HepG2 (cell line): Measurements from ENCODE around the gene RPL18. TPM values are rescaled to one million over a fixed set of nuclear protein-coding genes. Genes with fewer than 3 reads are reported as not detected.
A peak's percentile ranks its signal among the peaks of the same experiment; 100 is the strongest.

Experiments
- FOSL2 ChIP-seq: sonication (generic); formaldehyde crosslinking; IDR thresholded peaks from 2 replicates; pipeline ENCODE4 v1.4.0; 2020; ENCODE audit warnings: missing genetic modification reagents
- FOXK2 ChIP-seq: fragments of 450-650 bp; IDR thresholded peaks from 2 replicates; pipeline ENCODE4 v1.6.1; 2016
- PITX1 ChIP-seq: sonication (generic); formaldehyde crosslinking; IDR thresholded peaks from 2 replicates; pipeline ENCODE4 v1.5.1; 2020; ENCODE audit warnings: mild to moderate bottlenecking, missing genetic modification reagents
- SRSF1 ChIP-seq: fragments of 200-400 bp; formaldehyde crosslinking; optimal IDR thresholded peaks from 2 replicates; pipeline ENCODE3; 2017; ENCODE audit warnings: mild to moderate bottlenecking, low read depth, low read length, moderate library complexity
- SRSF9 ChIP-seq: fragments of 200-400 bp; formaldehyde crosslinking; IDR thresholded peaks from 2 replicates; pipeline ENCODE4 v1.6.1; 2018; ENCODE audit warnings: borderline replicate concordance, mild to moderate bottlenecking, low read depth, low read length; ENCODE audit not compliant: insufficient read depth, poor library complexity, severe bottlenecking
- TEAD3 ChIP-seq: optimal IDR thresholded peaks from 2 replicates; pipeline ENCODE3; 2016; ENCODE audit warnings: borderline replicate concordance
- ZFP37 ChIP-seq: sonication (generic); formaldehyde crosslinking; IDR thresholded peaks from 2 replicates; pipeline ENCODE4 v1.4.0; 2020; ENCODE audit warnings: missing genetic modification reagents, borderline replicate concordance
- ZNF142 ChIP-seq: sonication (generic); formaldehyde crosslinking; IDR thresholded peaks from 2 replicates; pipeline ENCODE4 v1.4.0; 2020; ENCODE audit warnings: missing genetic modification reagents
- ZNF350 ChIP-seq: sonication (generic); formaldehyde crosslinking; IDR thresholded peaks from 2 replicates; pipeline ENCODE4 v1.4.0; 2020; ENCODE audit warnings: mild to moderate bottlenecking, low read depth, missing genetic modification reagents, borderline replicate concordance
- ZNF414 ChIP-seq: sonication (generic); formaldehyde crosslinking; IDR thresholded peaks from 2 replicates; pipeline ENCODE4 v1.5.0; 2020; ENCODE audit warnings: missing genetic modification reagents
- ZNF605 ChIP-seq: sonication (generic); formaldehyde crosslinking; IDR thresholded peaks from 2 replicates; pipeline ENCODE4 v1.8.0; 2022; ENCODE audit warnings: mild to moderate bottlenecking, missing genetic modification reagents
- polyA plus RNA-seq, 8 experiments: library from polyadenylated mRNA; depleted of rRNA in 3 of 8; stranded (reverse) in 7 of 8; unstranded in 1 of 8; fragments of >200 nt; fragmentation: Illumina TruSeq in 4 of 8; extraction: Trizol in 4 of 8; gene quantifications; 2 replicates each; pipeline versions ENCODE4 v1.2.1 to v1.2.3, GENCODE V29; 2011 to 2016; ENCODE audit warnings: low read depth in 4 of 8, missing spikeins in 1 of 8, mixed read lengths in 1 of 8; ENCODE audit not compliant: insufficient read depth in 1 of 8
- total RNA-seq, 5 experiments: library from RNA; depleted of rRNA; stranded (reverse); fragments of >200 nt; fragmentation: Illumina TruSeq; extraction: Trizol; gene quantifications; 2 replicates each; pipeline ENCODE4 v1.2.3, GENCODE V29; 2016; ENCODE audit warnings: low read depth in 1 of 5
- TF ChIP-seq, protein P1 (sequence below): sonication (generic); formaldehyde crosslinking; IDR thresholded peaks from 2 replicates; pipeline ENCODE4 v1.4.0; 2020; ENCODE audit warnings: missing genetic modification reagents

RPL18 gene
- total and polyA plus RNA-seq, 2 of the 13 experiments (the other 11 are each of a cell fraction or from before 2014, with no cell fraction given), result 1,485 to 1,639 TPM

GRCh38 chr19:48608798-48609263 lies 10.1 kb downstream of the RPL18 start (continued):
- TF ChIP-seq, protein P1, sequence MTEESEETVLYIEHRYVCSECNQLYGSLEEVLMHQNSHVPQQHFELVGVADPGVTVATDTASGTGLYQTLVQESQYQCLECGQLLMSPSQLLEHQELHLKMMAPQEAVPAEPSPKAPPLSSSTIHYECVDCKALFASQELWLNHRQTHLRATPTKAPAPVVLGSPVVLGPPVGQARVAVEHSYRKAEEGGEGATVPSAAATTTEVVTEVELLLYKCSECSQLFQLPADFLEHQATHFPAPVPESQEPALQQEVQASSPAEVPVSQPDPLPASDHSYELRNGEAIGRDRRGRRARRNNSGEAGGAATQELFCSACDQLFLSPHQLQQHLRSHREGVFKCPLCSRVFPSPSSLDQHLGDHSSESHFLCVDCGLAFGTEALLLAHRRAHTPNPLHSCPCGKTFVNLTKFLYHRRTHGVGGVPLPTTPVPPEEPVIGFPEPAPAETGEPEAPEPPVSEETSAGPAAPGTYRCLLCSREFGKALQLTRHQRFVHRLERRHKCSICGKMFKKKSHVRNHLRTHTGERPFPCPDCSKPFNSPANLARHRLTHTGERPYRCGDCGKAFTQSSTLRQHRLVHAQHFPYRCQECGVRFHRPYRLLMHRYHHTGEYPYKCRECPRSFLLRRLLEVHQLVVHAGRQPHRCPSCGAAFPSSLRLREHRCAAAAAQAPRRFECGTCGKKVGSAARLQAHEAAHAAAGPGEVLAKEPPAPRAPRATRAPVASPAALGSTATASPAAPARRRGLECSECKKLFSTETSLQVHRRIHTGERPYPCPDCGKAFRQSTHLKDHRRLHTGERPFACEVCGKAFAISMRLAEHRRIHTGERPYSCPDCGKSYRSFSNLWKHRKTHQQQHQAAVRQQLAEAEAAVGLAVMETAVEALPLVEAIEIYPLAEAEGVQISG (CRISPR knock-in tag), result peak; percentile 95
- 0 out of 2 replicates have a peak, but pooled peaks have one; percentile 34 for TF ChIP-seq ZNF350
- TF ChIP-seq ZNF414 (CRISPR knock-in tag), result no peak
- TF ChIP-seq TEAD3 (CRISPR knock-in tag), result peak; percentile 62
- TF ChIP-seq ZNF605, result no peak
- TF ChIP-seq FOXK2, result no peak
- TF ChIP-seq FOSL2, result 0 out of 2 replicates have a peak, but pooled peaks have one; percentile 15
- TF ChIP-seq SRSF1, result no peak
- no peak for TF ChIP-seq SRSF9
- no peak for TF ChIP-seq ZFP37
- no peak for TF ChIP-seq ZNF142
- 0 out of 2 replicates have a peak, but pooled peaks have one; percentile 28 for TF ChIP-seq PITX1
